Measurements from ENCODE around the gene ACSF3. TPM values are rescaled to one million over a fixed set of nuclear protein-coding genes. Genes with fewer than 3 reads are reported as not detected.

Gene ACSF3
- total and polyA plus RNA-seq, 7 donors: 13.4 to 26.5 (median 16.2) TPM

- Histone ChIP-seq H3K4me3 (peak overlapping the region; percentile 48), H3K4me1 (no peaks in the 10 kb centered on the region), H3K9me3 (no peaks in the 10 kb centered on the region), H3K27ac (no peak overlapping the region), H3K27me3 (ENCODE audit: insufficient read depth in 3 of 3, low read length in 2 of 3) (peaks cover 5 to 80% (median 29%) of the 10 kb centered on the region in 3 donors), H3K36me3 (ENCODE audit: insufficient read depth in 1 of 2, low read depth in 1 of 2) (no peaks in the 10 kb centered on the region)
- 2% methylated on average over 31 to 58 of the region's 58 CpGs for WGBS, 3 donors
- ATAC-seq: no peak
- intact Hi-C loops (cut with DNase I): no loop called here
- TF ChIP-seq CTCF (IDR thresholded peaks at IDR 0.05): no peak
- DNase-seq: peak in 1 of 2 donors; percentile 22
Observed at GRCh38 chr16:89200850-89201411, 107.3 kb downstream of the ACSF3 start.

DNA sequence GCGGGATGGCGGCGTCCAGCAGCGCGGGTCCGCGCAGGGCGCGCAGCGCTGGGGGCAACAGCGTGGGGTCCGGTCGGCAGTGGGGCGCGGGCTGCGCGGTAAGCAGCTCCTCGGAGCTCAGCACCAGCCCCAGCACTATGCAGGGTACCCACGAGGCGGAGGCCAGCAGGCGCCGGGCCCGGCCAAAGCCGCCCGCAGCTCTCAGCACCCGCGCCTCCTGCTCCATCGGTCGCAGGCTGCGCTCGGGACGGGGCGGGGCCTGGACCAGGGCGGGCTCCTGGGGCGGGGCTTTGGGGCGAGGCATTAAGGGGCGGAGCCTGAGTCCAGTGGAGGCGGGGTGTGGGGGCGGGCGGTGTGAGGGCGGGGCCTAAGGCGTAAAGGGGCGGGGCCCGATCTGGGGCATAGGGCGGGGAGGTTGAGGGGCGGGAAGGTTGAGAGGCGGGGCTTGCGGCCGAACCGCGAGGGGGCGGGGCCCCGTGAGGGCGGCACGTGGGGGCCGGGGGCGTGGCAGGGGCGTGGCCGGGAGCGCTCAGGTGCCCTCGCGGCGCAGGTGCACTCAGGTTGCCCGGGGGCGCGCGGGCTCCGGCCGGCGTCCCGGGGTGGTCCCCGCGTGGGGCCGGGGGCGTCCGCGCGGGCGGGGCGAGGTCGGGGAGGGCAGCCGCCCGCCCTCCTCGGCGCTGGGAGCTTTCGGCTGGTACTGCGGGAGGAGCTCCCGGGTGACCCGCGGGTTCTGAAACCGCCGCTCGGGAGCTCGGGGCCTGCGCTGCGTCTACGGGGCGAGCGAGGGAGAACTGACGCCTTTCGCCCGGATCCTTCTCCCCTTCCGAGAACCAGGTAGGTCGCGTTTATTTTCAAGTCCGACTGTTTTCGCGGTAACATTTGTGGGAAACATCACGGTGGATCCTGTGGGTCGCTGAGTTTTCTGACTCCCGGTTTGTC, 108.1 kb downstream of the ACSF3 start:
- 1 to 3% (median 2%) methylated on average over 44 to 111 of the region's 111 CpGs for WGBS, 3 donors
- no peak for TF ChIP-seq CTCF (IDR thresholded peaks at IDR 0.05)
- H3K4me3 ChIP-seq: peak overlapping the region; percentile 48

DNA sequence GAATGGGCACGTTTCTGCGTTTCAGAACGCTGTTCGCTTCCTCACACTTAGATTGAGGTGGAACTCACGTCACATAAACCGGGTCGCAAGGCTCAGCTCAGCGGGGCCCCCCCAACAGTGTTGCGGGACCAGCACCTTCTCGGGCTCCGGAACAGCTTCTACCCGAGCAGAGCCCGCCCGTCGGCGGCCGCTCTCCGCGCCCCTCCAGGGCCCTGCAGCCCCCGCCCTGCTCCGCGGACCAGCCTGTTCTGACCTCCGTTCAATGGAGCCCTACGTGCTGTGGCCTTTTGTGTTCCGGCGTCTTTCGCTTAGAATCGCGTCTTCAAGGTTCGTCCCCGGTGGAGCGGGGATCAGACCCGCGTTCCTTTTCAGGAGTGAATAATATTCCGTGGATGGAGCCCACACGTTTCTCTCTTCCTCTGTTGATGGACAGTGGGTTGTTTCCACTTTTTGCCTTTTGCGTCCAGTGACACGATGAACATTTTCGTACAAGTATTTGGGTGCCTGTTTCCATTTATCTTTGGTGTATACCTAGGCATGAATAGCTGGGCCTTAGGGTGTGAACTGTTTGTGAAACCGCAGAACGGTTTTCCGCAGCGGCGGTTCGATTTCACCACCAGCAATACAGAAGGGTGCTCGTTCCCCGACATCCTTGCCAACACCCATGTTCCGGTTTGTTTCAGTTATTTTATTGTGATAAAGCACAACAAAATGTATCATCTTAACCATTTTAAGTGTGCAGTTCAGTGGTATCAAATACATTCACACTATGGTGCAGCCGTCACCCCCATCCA, 109.0 kb downstream of the ACSF3 start:
- intact Hi-C loops (cut with DNase I): no loop called here
- DNase-seq: peak in 1 of 2 donors; percentile 21
- H3K36me3 ChIP-seq (ENCODE audit: insufficient read depth in 1 of 2, low read depth in 1 of 2): no peaks in the 10 kb centered on the region
- H3K9me3 ChIP-seq: no peaks in the 10 kb centered on the region
- 45 to 46% (median 46%) methylated on average over 41 to 49 of the region's 49 CpGs for WGBS, 3 donors
- no peak for TF ChIP-seq CTCF (IDR thresholded peaks at IDR 0.05)
- no peak for ATAC-seq
- H3K4me1 ChIP-seq: no peaks in the 10 kb centered on the region
- peaks cover 5 to 85% (median 29%) of the 10 kb centered on the region in 3 donors for H3K27me3 ChIP-seq (ENCODE audit: insufficient read depth in 3 of 3, low read length in 2 of 3)
- peak overlapping the region; percentile 48 for H3K4me3 ChIP-seq
- no peak overlapping the region for H3K27ac ChIP-seq

More for the DNA sequence above, 108.1 kb downstream of the ACSF3 start:
- H3K4me1 ChIP-seq: no peaks in the 10 kb centered on the region
- H3K36me3 ChIP-seq (ENCODE audit: insufficient read depth in 1 of 2, low read depth in 1 of 2): no peaks in the 10 kb centered on the region
- DNase-seq (peak; percentile 77 to 90), ATAC-seq (peak; percentile 83 to 90 (median 88))
- H3K9me3 ChIP-seq: no peaks in the 10 kb centered on the region
- H3K27me3 ChIP-seq (ENCODE audit: insufficient read depth in 3 of 3, low read length in 2 of 3): peaks cover 5 to 86% (median 29%) of the 10 kb centered on the region in 3 donors
- intact Hi-C loops (cut with DNase I): no loop called here
- H3K27ac ChIP-seq: no peak overlapping the region

Other genes starting within 250 kb of the ACSF3 start
- 10 to 100 TPM in 2 of 4 donors, 1 to 10 TPM in 2; 4.8 to 10.4 (median 9.7) TPM for gene GALNS, start 236.9 kb upstream of the ACSF3 start, total RNA-seq
- gene GALNS, start 236.9 kb upstream of the ACSF3 start, polyA plus RNA-seq: 10 to 100 TPM in 2 of 3 donors, 1 to 10 TPM in 1; 9.0 to 15.4 (median 12.3) TPM
- gene TRAPPC2L, start 236.7 kb upstream of the ACSF3 start, total RNA-seq: 10 to 100 TPM; 38.6 to 42.6 (median 38.7) TPM
- 10 to 100 TPM; 23.9 to 30.7 (median 28.5) TPM for gene TRAPPC2L, start 236.7 kb upstream of the ACSF3 start, polyA plus RNA-seq
- gene PABPN1L, start 227.2 kb upstream of the ACSF3 start, total RNA-seq: not detected
- gene PABPN1L, start 227.2 kb upstream of the ACSF3 start, polyA plus RNA-seq: not detected
- 10 to 100 TPM in 1 of 4 donors, 1 to 10 TPM in 3; 4.7 to 15.0 (median 6.7) TPM for gene CBFA2T3, start 116.6 kb upstream of the ACSF3 start, total RNA-seq
- 1 to 10 TPM; 2.6 to 6.0 (median 3.4) TPM for gene CBFA2T3, start 116.6 kb upstream of the ACSF3 start, polyA plus RNA-seq
- gene CDH15, start 77.9 kb downstream of the ACSF3 start, total RNA-seq: 10 to 100 TPM; 36.7 to 62.8 (median 51.1) TPM
- 10 to 100 TPM; 18.0 to 32.9 (median 19.9) TPM for gene CDH15, start 77.9 kb downstream of the ACSF3 start, polyA plus RNA-seq
- not detected for gene SLC22A31, start 106.7 kb downstream of the ACSF3 start, total RNA-seq
- gene SLC22A31, start 106.7 kb downstream of the ACSF3 start, polyA plus RNA-seq: under 1 TPM in 1 of 3 donors, not detected in 2; 0.03 TPM
- gene ZNF778, start 123.9 kb downstream of the ACSF3 start, total RNA-seq: 10 to 100 TPM; 10.2 to 15.3 (median 12.4) TPM
- gene ZNF778, start 123.9 kb downstream of the ACSF3 start, polyA plus RNA-seq: 1 to 10 TPM; 2.2 to 9.0 (median 4.6) TPM